Fibroblast of skin of left biceps (primary cell): ENCODE data around the gene SF3B1.
"Not testable (repeated sequence)": the region's sequence is repeated elsewhere in the genome, so short reads cannot be mapped to it uniquely, and the experiment has no call there.

Experiments
- DNase-seq, 2 experiments: peaks; one replicate each; pipeline ENCODE4 v3.0.0-alpha.2; 2013; ENCODE audit warnings: low read depth in 2 of 2

The SF3B1 gene

GRCh38 chr2:197378494-197379307 is 56.1 kb downstream of the SF3B1 start:
- no peak for DNase-seq

GRCh38 chr2:197378086-197378485 is 56.7 kb downstream of the SF3B1 start:
- DNase-seq, result no peak

GRCh38 chr2:197377670-197378069 is 57.2 kb downstream of the SF3B1 start:
- DNase-seq, result no peak

- no peak for DNase-seq
Measured at GRCh38 chr2:197372592-197372991, 62.2 kb downstream of the SF3B1 start.

- not testable (repeated sequence) for DNase-seq
Measured at GRCh38 chr2:197370664-197371063, 64.2 kb downstream of the SF3B1 start.

GRCh38 chr2:197369933-197370320 is 64.9 kb downstream of the SF3B1 start:
- DNase-seq, result no peak

- no peak for DNase-seq
Measured at GRCh38 chr2:197369228-197369932, 65.4 kb downstream of the SF3B1 start.

GRCh38 chr2:197368412-197368811 is 66.4 kb downstream of the SF3B1 start:
- no peak for DNase-seq

- no peak for DNase-seq
Measured at GRCh38 chr2:197363998-197364397, 70.8 kb downstream of the SF3B1 start.

- peak; percentile 72 to 75 for DNase-seq
Measured at GRCh38 chr2:197360744-197361156, 74.1 kb downstream of the SF3B1 start.

GRCh38 chr2:197359859-197360258 is 75.0 kb downstream of the SF3B1 start:
- DNase-seq, result no peak

- DNase-seq, result no peak
Measured at GRCh38 chr2:197358931-197359330, 75.9 kb downstream of the SF3B1 start.

GRCh38 chr2:197357986-197358385 is 76.8 kb downstream of the SF3B1 start:
- DNase-seq, result no peak

GRCh38 chr2:197356136-197356535 is 78.7 kb downstream of the SF3B1 start:
- DNase-seq, result no peak

GRCh38 chr2:197354169-197354558 is 80.7 kb downstream of the SF3B1 start:
- no peak for DNase-seq

GRCh38 chr2:197353393-197354168 is 81.2 kb downstream of the SF3B1 start:
- no peak for DNase-seq

- no peak for DNase-seq
Measured at GRCh38 chr2:197349699-197350098, 85.1 kb downstream of the SF3B1 start.

- DNase-seq, result no peak
Measured at GRCh38 chr2:197348721-197349360, 86.0 kb downstream of the SF3B1 start.

- no peak for DNase-seq
Measured at GRCh38 chr2:197345846-197346370, 88.9 kb downstream of the SF3B1 start.

- not testable (repeated sequence) for DNase-seq
Measured at GRCh38 chr2:197343968-197344367, 90.9 kb downstream of the SF3B1 start.

- no peak for DNase-seq
Measured at GRCh38 chr2:197340591-197340990, 94.2 kb downstream of the SF3B1 start.
